ENCODE results near the gene CAD.

The CAD gene

DNA sequence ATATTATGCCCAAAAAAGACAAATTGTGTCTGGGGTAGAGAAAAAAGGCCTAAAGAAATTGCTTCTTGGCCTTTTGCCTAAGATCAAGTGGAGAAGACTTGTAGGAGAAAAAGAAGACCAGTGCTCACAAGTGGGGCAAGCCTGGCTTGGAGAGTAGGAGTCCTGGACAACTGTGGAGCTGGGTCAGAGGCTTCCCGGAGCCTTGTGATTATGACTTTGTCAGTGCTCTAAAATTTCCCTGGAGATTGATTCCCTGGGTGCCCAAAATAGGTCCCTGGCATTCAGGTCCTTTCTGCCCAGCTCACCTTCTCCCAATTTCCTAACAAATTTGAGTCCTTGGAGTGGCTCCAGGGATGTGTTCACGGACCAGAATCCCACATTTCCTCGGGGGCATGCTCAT is 64.3 kb downstream of the CAD start:
- Mint-ChIP-seq H3K36me3 (ENCODE audit: low read depth) (no peaks in the 10 kb centered on the region), H3K27me3 (peaks cover 25% of the 10 kb centered on the region)
- intact Hi-C loops (cut with micrococcal nuclease) = no loop called here

DNA sequence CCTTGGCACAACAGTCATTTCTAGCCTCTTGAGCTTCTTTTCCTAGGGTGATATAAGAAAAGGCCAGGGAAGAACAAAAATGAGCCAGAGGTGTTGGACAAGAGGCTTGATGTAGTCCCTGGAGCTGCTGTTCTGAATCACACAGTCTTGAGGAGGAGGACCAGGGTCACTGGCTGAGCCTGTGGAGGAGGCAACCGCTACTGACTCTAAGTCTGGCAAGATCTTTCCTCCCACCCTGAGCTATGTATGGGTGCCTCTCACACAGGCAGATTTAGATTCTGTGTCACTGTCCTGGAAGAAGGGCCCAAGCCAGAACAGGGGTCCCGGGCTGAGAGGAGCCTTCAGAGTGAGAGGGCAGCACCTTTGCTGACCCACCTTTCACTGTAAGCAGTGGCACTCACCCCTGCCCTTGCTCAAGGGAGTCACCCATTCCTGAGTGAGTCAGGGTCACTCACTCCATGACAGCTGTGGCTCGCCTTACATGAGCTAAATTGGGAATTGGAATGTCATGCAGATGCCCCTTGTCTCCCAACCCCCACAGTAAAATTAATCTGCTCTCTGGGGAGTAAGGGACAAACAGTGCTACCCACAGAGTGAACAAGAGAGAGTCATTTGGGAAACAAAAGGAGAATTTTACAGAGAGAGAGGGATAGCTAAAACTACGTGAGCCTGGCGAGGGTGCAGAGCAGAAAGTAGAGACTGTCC is 64.8 kb downstream of the CAD start, which contains the start of gene TRIM54:
TSS of gene TRIM54 (plus strand) at position 575 of the 705 bp plus-strand sequence. CDS start 303 bp downstream, outside the sequence.
- Mint-ChIP-seq H3K9me3 (no peaks in the 10 kb centered on the region), H3K4me3 (no peak within 1 kb of the TSS), H3K36me3 (ENCODE audit: low read depth) (no peaks in the 10 kb centered on the region), H3K4me1 (ENCODE audit: low read depth) (peaks cover 10% of the 10 kb centered on the region), H3K27me3 (peaks cover 24% of the 10 kb centered on the region), H3K27ac (no peak within 1 kb of the TSS)
- intact Hi-C loops (cut with micrococcal nuclease) = no loop called here

More for the DNA sequence above, 64.3 kb downstream of the CAD start:
- Mint-ChIP-seq H3K4me3 (no peak overlapping the region), H3K27ac (no peak overlapping the region), H3K4me1 (ENCODE audit: low read depth) (peaks cover 10% of the 10 kb centered on the region), H3K9me3 (no peaks in the 10 kb centered on the region)

DNA sequence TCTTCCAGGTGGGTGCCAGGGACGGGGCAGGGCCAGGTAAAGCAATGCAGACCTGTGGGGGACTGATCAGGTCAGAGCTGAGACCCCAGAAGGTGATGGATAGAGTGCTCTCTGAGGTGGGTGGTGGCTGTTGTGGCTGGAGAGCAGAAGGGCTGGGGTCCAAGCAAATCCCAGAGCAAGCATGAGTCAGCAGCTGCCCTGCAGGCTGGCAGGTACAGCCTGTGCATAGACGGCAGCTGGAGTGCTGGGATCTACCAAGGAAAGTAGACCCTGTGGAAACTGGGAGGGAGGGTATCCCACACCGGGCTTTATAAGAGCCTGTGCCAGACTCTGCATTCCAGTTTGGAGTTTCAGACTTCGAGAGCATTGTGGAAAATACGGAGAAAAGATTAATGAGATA is 65.7 kb downstream of the CAD start:
- H3K4me3 Mint-ChIP-seq = no peak overlapping the region
- no peaks in the 10 kb centered on the region for H3K9me3 Mint-ChIP-seq
- intact Hi-C loops (cut with micrococcal nuclease) = no loop called here
- H3K27ac Mint-ChIP-seq = no peak overlapping the region
- no peaks in the 10 kb centered on the region for H3K36me3 Mint-ChIP-seq (ENCODE audit: low read depth)
- H3K27me3 Mint-ChIP-seq = peaks cover 21% of the 10 kb centered on the region
- peaks cover 10% of the 10 kb centered on the region for H3K4me1 Mint-ChIP-seq (ENCODE audit: low read depth)

DNA sequence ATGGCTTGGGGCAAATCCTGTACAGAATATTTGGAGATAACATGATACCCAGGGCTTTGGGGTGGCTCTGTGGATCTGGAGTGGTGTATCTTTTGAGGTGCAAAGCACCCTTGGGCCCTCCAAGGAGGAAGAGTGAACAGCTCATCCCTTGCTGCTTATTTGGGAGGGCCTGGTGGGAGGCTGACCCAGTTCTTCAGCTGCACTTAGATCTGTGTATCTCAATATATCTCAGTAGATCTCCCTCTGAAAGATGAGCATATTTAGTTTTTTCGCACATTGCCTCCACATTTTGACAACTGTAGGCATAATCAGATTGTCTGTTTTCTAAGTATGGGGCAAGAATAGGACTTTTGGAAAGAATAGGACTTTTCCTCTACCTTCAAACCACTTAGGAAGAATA is 67.8 kb downstream of the CAD start:
- no peak overlapping the region for H3K27ac Mint-ChIP-seq
- intact Hi-C loops (cut with micrococcal nuclease) = no loop called here
- no peaks in the 10 kb centered on the region for H3K9me3 Mint-ChIP-seq
- peaks cover 15% of the 10 kb centered on the region for H3K27me3 Mint-ChIP-seq
- no peaks in the 10 kb centered on the region for H3K36me3 Mint-ChIP-seq (ENCODE audit: low read depth)
- peaks cover 4% of the 10 kb centered on the region for H3K4me1 Mint-ChIP-seq (ENCODE audit: low read depth)
- no peak overlapping the region for H3K4me3 Mint-ChIP-seq

DNA sequence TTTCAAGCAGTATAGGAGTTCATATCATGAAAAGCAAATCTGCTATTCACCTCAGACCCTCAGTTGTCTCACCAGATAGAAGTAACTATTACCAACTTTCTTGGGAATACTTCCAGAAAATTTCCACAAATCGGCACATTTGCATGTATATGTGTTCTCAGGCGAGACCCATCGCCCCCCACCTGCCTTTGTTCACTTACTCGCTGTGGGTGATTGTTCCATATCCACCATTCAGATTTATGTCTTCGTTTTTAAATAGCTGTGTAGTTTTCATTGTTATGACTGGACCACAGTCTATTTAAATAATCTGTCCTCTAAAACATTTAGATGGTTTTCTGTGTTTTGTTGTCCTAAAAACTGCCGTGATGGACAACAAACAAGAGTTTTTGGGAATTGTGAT is 68.3 kb downstream of the CAD start:
- no peaks in the 10 kb centered on the region for H3K36me3 Mint-ChIP-seq (ENCODE audit: low read depth)
- H3K4me3 Mint-ChIP-seq = no peak overlapping the region
- H3K4me1 Mint-ChIP-seq (ENCODE audit: low read depth) = peaks cover 4% of the 10 kb centered on the region
- H3K27me3 Mint-ChIP-seq = peaks cover 15% of the 10 kb centered on the region
- no peak overlapping the region for H3K27ac Mint-ChIP-seq
- H3K9me3 Mint-ChIP-seq = no peaks in the 10 kb centered on the region
- intact Hi-C loops (cut with micrococcal nuclease) = no loop called here

DNA sequence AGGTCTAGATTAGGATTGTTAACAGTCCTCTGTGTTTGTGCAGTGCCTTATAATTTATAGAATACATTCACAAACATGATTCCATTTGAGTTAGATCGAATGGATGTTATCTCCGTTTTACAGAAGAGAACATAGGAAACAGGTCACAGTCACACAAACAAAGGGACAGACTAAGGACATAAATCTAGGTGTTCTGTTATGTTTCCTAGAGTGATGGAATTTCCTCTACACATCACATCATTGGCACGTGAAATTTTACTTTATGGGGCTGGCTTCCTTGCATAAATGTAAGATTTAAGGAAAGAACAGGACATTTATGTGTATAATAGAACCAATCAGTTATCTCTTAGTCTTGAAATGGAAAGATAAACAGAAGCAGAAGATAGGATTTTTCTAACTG is 71.4 kb downstream of the CAD start:
- Mint-ChIP-seq H3K36me3 (ENCODE audit: low read depth) (no peaks in the 10 kb centered on the region), H3K4me3 (no peak overlapping the region), H3K27me3 (peaks cover 12% of the 10 kb centered on the region), H3K9me3 (no peaks in the 10 kb centered on the region), H3K4me1 (ENCODE audit: low read depth) (peaks cover 4% of the 10 kb centered on the region), H3K27ac (no peak overlapping the region)
- intact Hi-C loops (cut with micrococcal nuclease) = no loop called here

DNA sequence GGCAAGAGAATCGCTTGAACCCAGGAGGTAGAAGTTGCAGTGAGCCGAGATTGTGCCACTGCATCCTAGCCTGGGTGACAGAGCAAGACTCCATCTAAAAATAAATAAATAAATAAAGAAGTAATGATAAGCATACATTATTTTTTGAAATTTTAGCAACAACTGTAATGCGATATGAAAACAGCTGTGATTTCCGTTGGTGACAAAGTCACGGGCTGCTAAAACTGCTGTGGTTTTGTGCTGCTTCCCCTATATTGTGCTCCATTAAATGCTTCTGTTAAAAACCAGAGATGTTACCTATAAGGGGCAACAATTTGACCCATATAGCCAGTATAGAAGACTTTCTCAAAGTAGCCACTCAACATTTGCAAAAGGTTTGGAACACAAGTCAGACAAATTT is 73.4 kb downstream of the CAD start:
- H3K36me3 Mint-ChIP-seq (ENCODE audit: low read depth) = no peaks in the 10 kb centered on the region
- H3K27ac Mint-ChIP-seq = no peak overlapping the region
- H3K4me3 Mint-ChIP-seq = no peak overlapping the region
- no peaks in the 10 kb centered on the region for H3K9me3 Mint-ChIP-seq
- H3K4me1 Mint-ChIP-seq (ENCODE audit: low read depth) = no peaks in the 10 kb centered on the region
- intact Hi-C loops (cut with micrococcal nuclease) = no loop called here
- H3K27me3 Mint-ChIP-seq = peaks cover 12% of the 10 kb centered on the region

DNA sequence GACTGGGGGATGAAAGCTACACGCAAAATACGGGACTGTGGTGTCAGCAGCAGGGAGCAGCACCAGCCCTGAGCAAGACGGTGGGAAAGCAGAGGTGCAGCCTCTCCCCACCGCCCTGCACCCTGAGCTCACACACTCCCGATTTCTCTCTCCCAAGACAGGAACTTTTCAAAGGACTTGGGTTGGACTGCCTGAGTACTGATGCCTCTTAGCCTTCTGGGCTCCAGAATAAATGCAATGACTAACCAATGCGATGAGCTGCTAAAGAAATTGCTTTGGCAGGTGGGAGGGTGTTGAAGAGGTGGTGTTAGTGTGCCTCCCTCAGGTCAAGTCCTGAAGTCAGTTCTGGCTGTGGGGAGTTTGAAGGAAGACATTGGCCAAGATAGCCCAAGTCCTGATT is 74.7 kb downstream of the CAD start:
- no peak overlapping the region for H3K27ac Mint-ChIP-seq
- H3K4me3 Mint-ChIP-seq = no peak overlapping the region
- H3K27me3 Mint-ChIP-seq = peaks cover 10% of the 10 kb centered on the region
- H3K36me3 Mint-ChIP-seq (ENCODE audit: low read depth) = no peaks in the 10 kb centered on the region
- intact Hi-C loops (cut with micrococcal nuclease) = no loop called here
- H3K9me3 Mint-ChIP-seq = no peaks in the 10 kb centered on the region
- H3K4me1 Mint-ChIP-seq (ENCODE audit: low read depth) = peaks cover 7% of the 10 kb centered on the region
